Stromal cell of bone marrow (primary cell): Measurements from ENCODE around the gene ZBTB16.

ENCODE experiments used
- DNase-seq: peaks from one replicate; pipeline ENCODE4 v3.0.0-alpha.2; 2012; ENCODE audit warnings: low read depth

The ZBTB16 gene

GRCh38 chr11:114213622-114214021 lies 154.1 kb downstream of the ZBTB16 start:
- DNase-seq: no peak

GRCh38 chr11:114215428-114215827 lies 155.9 kb downstream of the ZBTB16 start:
- no peak for DNase-seq

GRCh38 chr11:114215871-114216795 lies 156.6 kb downstream of the ZBTB16 start:
- DNase-seq: no peak

- DNase-seq: no peak
Measured at GRCh38 chr11:114216796-114217180, 157.3 kb downstream of the ZBTB16 start.

- no peak for DNase-seq
Measured at GRCh38 chr11:114218508-114218907, 159.0 kb downstream of the ZBTB16 start.

GRCh38 chr11:114219559-114220349 lies 160.2 kb downstream of the ZBTB16 start:
- no peak for DNase-seq

GRCh38 chr11:114221037-114221436 lies 161.5 kb downstream of the ZBTB16 start:
- DNase-seq: no peak

GRCh38 chr11:114225661-114226060 lies 166.2 kb downstream of the ZBTB16 start:
- DNase-seq: no peak

GRCh38 chr11:114226356-114226755 lies 166.8 kb downstream of the ZBTB16 start:
- no peak for DNase-seq

- no peak for DNase-seq
Measured at GRCh38 chr11:114228435-114229411, 169.2 kb downstream of the ZBTB16 start.

- DNase-seq: no peak
Measured at GRCh38 chr11:114230031-114230704, 170.7 kb downstream of the ZBTB16 start.

- DNase-seq: no peak
Measured at GRCh38 chr11:114232400-114233059, 173.0 kb downstream of the ZBTB16 start.

GRCh38 chr11:114233755-114234154 lies 174.2 kb downstream of the ZBTB16 start:
- DNase-seq: no peak

GRCh38 chr11:114236829-114237228 lies 177.3 kb downstream of the ZBTB16 start:
- DNase-seq: no peak

GRCh38 chr11:114237321-114238280 lies 178.1 kb downstream of the ZBTB16 start:
- DNase-seq: no peak

- no peak for DNase-seq
Measured at GRCh38 chr11:114239753-114240161, 180.2 kb downstream of the ZBTB16 start.

GRCh38 chr11:114242032-114242431 lies 182.5 kb downstream of the ZBTB16 start:
- DNase-seq: no peak

GRCh38 chr11:114243461-114244372 lies 184.2 kb downstream of the ZBTB16 start:
- no peak for DNase-seq
